Loucy (cell line): ENCODE measurements around the gene CCDC28B.

ENCODE experiments used
- EZH2phosphoT487 ChIP-seq: fragments of 200-600 bp; IDR thresholded peaks from 2 replicates; pipeline ENCODE4 v1.6.1; 2018; ENCODE audit warnings: antibody characterized with exemption, mild to moderate bottlenecking, moderate library complexity, borderline replicate concordance
- TF ChIP-seq, protein P1 (sequence below): fragments of 200-600 bp; sonication (generic); conservative IDR thresholded peaks from 2 replicates; pipeline ENCODE4 v1.5.1; 2014; ENCODE audit warnings: mild to moderate bottlenecking, antibody characterized with exemption, low read length

DNA sequence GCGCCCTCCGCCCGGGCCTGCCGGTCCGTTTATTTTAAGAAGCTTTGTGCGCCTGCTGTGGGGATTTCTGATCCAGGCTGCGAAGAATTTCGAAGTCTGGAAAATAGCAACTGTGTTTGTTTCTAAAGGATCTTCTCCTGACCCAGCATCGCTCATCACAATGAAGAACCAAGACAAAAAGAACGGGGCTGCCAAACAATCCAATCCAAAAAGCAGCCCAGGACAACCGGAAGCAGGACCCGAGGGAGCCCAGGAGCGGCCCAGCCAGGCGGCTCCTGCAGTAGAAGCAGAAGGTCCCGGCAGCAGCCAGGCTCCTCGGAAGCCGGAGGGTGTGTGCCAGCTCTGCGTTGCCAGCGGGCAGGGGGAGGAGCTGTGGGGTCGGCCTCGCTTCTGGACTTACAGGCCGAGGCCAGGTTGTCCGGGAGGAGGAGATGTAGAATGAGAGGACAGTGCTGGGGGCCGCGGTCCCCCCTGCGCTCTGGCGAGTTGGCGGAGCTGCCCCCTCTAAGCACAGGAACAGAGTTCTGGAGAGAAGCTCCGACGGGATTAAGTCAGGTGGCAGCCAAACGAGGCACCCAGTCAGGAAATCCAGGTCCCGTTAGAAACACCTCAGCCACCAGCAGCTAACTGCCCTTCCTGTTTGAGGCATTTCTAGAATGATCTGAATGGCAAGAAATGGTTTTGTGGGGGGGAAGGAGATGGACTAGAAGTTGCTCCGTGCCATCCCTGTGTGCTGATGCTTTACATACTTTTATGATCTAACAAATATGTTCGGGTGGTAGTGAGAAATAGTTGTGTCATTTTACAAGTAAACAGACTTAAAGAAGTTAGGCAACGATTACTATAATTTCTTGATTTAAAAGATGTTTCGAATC, 20.0 kb upstream of the CCDC28B start:
- TF ChIP-seq, protein P1, sequence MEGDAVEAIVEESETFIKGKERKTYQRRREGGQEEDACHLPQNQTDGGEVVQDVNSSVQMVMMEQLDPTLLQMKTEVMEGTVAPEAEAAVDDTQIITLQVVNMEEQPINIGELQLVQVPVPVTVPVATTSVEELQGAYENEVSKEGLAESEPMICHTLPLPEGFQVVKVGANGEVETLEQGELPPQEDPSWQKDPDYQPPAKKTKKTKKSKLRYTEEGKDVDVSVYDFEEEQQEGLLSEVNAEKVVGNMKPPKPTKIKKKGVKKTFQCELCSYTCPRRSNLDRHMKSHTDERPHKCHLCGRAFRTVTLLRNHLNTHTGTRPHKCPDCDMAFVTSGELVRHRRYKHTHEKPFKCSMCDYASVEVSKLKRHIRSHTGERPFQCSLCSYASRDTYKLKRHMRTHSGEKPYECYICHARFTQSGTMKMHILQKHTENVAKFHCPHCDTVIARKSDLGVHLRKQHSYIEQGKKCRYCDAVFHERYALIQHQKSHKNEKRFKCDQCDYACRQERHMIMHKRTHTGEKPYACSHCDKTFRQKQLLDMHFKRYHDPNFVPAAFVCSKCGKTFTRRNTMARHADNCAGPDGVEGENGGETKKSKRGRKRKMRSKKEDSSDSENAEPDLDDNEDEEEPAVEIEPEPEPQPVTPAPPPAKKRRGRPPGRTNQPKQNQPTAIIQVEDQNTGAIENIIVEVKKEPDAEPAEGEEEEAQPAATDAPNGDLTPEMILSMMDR = no peak
- TF ChIP-seq EZH2phosphoT487 = no peak
